ENCODE results near the gene CCDC27. TPM values are rescaled to one million over a fixed set of nuclear protein-coding genes. Genes with fewer than 3 reads are reported as not detected.

CCDC27 gene
- total RNA-seq, 1 experiment from 2014 or later = 0.13 TPM

GRCh38 chr1:3817138-3817740 lies 65.0 kb downstream of the CCDC27 start (continued):
- no peak for TF ChIP-seq USF1 (CRISPR knock-in tag; IDR thresholded peaks at IDR 0.05)
- TF ChIP-seq ZNF138 (CRISPR knock-in tag; conservative IDR thresholded peaks at IDR 0.05) = no peak
- no peak for TF ChIP-seq ZNF396 (CRISPR knock-in tag; IDR thresholded peaks at IDR 0.05; ENCODE audit: borderline replicate concordance)
- TF ChIP-seq SP1 (CRISPR knock-in tag; conservative IDR thresholded peaks at IDR 0.05) = no peak

- Mint-ChIP-seq H3K9me3 (no peaks in the 10 kb centered on the region), H3K36me3 (peaks cover 7% of the 10 kb centered on the region), H3K4me1 (no peaks in the 10 kb centered on the region), H3K27me3 (ENCODE audit: low read depth) (no peaks in the 10 kb centered on the region), H3K27ac (peak overlapping the region; percentile 68; the same call in 1 of the 2 replicates), H3K4me3 (no peak overlapping the region)
- ATAC-seq = no peak; the same call in 1 of the 2 replicates
- no peak for DNase-seq (ENCODE audit: low spot score)
- TF ChIP-seq E2F4 (CRISPR knock-in tag; IDR thresholded peaks at IDR 0.05; ENCODE audit: borderline replicate concordance, low read depth) (no peak), NR1H2 (CRISPR knock-in tag; IDR thresholded peaks at IDR 0.05) (no peak), FOXP4 (CRISPR knock-in tag; IDR thresholded peaks at IDR 0.05) (no peak), NR3C1 (CRISPR knock-in tag; conservative IDR thresholded peaks at IDR 0.05; ENCODE audit: low read depth) (no peak), MYBL2 (CRISPR knock-in tag; IDR thresholded peaks at IDR 0.05) (no peak), EMX1 (CRISPR knock-in tag; IDR thresholded peaks at IDR 0.05) (no peak), ARID4B (CRISPR knock-in tag; IDR thresholded peaks at IDR 0.05; ENCODE audit: borderline replicate concordance) (no peak), ZNF396 (CRISPR knock-in tag; IDR thresholded peaks at IDR 0.05; ENCODE audit: borderline replicate concordance) (no peak)
- ChIA-PET CTCF (interaction anchor here (1.2 to 1.4 kb wide), 2 partner anchors 10 to 33 kb away, joined by 3 to 4 read pairs; no protein-coding TSS in a partner anchor), POLR2A (no interaction called here)
Measured at GRCh38 chr1:3817821-3818597, 65.8 kb downstream of the CCDC27 start.

- Mint-ChIP-seq H3K9me3 (no peaks in the 10 kb centered on the region), H3K27ac (peak overlapping the region; percentile 17; the same call in 1 of the 2 replicates), H3K4me1 (no peaks in the 10 kb centered on the region), H3K27me3 (ENCODE audit: low read depth) (no peaks in the 10 kb centered on the region), H3K4me3 (no peak overlapping the region), H3K36me3 (peaks cover 11% of the 10 kb centered on the region)
- ATAC-seq (no peak), DNase-seq (ENCODE audit: low spot score) (no peak)
- CTCF ChIA-PET = interaction anchor here (1.4 kb wide), 1 partner anchor 8 kb away, joined by 3 read pairs; no protein-coding TSS in a partner anchor
- POLR2A ChIA-PET = no interaction called here
- TF ChIP-seq HMGXB4 (CRISPR knock-in tag; IDR thresholded peaks at IDR 0.05) (no peak), ESRRA (CRISPR knock-in tag; IDR thresholded peaks at IDR 0.05; ENCODE audit: borderline replicate concordance) (no peak), ZNF138 (CRISPR knock-in tag; conservative IDR thresholded peaks at IDR 0.05) (no peak), ZNF219 (CRISPR knock-in tag; IDR thresholded peaks at IDR 0.05; ENCODE audit: borderline replicate concordance) (no peak), GRHL2 (CRISPR knock-in tag; IDR thresholded peaks at IDR 0.05; ENCODE audit: insufficient replicate concordance, severe bottlenecking) (no peak), ZMAT4 (CRISPR knock-in tag; IDR thresholded peaks at IDR 0.05) (no peak), TEAD4 (CRISPR knock-in tag; IDR thresholded peaks at IDR 0.05) (no peak), RORB (CRISPR knock-in tag; IDR thresholded peaks at IDR 0.05) (no peak), CBFB (CRISPR knock-in tag; IDR thresholded peaks at IDR 0.05; ENCODE audit: low read depth) (no peak), NFYB (CRISPR knock-in tag; conservative IDR thresholded peaks at IDR 0.05; ENCODE audit: low read depth) (no peak)
Measured at GRCh38 chr1:3819771-3820200, 67.5 kb downstream of the CCDC27 start.
